ENCODE results near the gene SLC45A1.

Gene SLC45A1

GRCh38 chr1:8311068-8311718 lies 6.7 kb upstream of the SLC45A1 start:
- DNase-seq (ENCODE audit: low spot score), result no peak

GRCh38 chr1:8312235-8313218 lies 5.4 kb upstream of the SLC45A1 start:
- no peak for DNase-seq (ENCODE audit: low spot score)

GRCh38 chr1:8313231-8313630 lies 4.7 kb upstream of the SLC45A1 start:
- no peak for DNase-seq (ENCODE audit: low spot score)

GRCh38 chr1:8314346-8315280 lies 3.3 kb upstream of the SLC45A1 start:
- peak; percentile 87 for DNase-seq (ENCODE audit: low spot score)

GRCh38 chr1:8315573-8316475 lies 2.1 kb upstream of the SLC45A1 start:
- no peak for DNase-seq (ENCODE audit: low spot score)

GRCh38 chr1:8318436-8318835 lies 522 bp downstream of the SLC45A1 start:
- DNase-seq (ENCODE audit: low spot score), result no peak

GRCh38 chr1:8321612-8322011 lies 3.7 kb downstream of the SLC45A1 start:
- DNase-seq (ENCODE audit: low spot score), result no peak

- no peak for DNase-seq (ENCODE audit: low spot score)
Observed at GRCh38 chr1:8323706-8324105, 5.8 kb downstream of the SLC45A1 start.

GRCh38 chr1:8324176-8324810 lies 6.4 kb downstream of the SLC45A1 start:
- DNase-seq (ENCODE audit: low spot score), result no peak

GRCh38 chr1:8325771-8326170 lies 7.9 kb downstream of the SLC45A1 start:
- no peak for DNase-seq (ENCODE audit: low spot score)

- DNase-seq (ENCODE audit: low spot score), result no peak
Observed at GRCh38 chr1:8326265-8326664, 8.4 kb downstream of the SLC45A1 start.

GRCh38 chr1:8328271-8328670 lies 10.4 kb downstream of the SLC45A1 start:
- DNase-seq (ENCODE audit: low spot score), result no peak

- DNase-seq (ENCODE audit: low spot score), result no peak
Observed at GRCh38 chr1:8329439-8329838, 11.5 kb downstream of the SLC45A1 start.

GRCh38 chr1:8329858-8330257 lies 11.9 kb downstream of the SLC45A1 start:
- DNase-seq (ENCODE audit: low spot score), result no peak

GRCh38 chr1:8330271-8331125 lies 12.6 kb downstream of the SLC45A1 start:
- DNase-seq (ENCODE audit: low spot score), result no peak

GRCh38 chr1:8332806-8333205 lies 14.9 kb downstream of the SLC45A1 start:
- no peak for DNase-seq (ENCODE audit: low spot score)

- DNase-seq (ENCODE audit: low spot score), result no peak
Observed at GRCh38 chr1:8333246-8333987, 15.5 kb downstream of the SLC45A1 start.

GRCh38 chr1:8334106-8334851 lies 16.4 kb downstream of the SLC45A1 start:
- DNase-seq (ENCODE audit: low spot score), result no peak
